B cell (primary cell): Measurements from ENCODE around the gene TCP10L. TPM values are rescaled to one million over a fixed set of nuclear protein-coding genes. Genes with fewer than 3 reads are reported as not detected.

ENCODE experiments used
- ATAC-seq: fragments of 200-7000 bp; cut with Tn5 transposase; one replicate; pipeline ENCODE4 v1.10.0; 2021; ENCODE audit warnings: low read depth, mild to moderate bottlenecking, moderate number of reproducible peaks, moderate library complexity
- CTCF ChIA-PET: fragments of 350-600 bp; sonication (Branson Sonifier 250); formaldehyde crosslinking; loops from one replicate; lab custom pipeline; 2021; ENCODE audit warnings: antibody characterized with exemption, inconsistent platforms; lab: Charles Lee
- POLR2A ChIA-PET: fragments of 350-600 bp; sonication (Branson Sonifier 250); formaldehyde crosslinking; loops from one replicate; lab custom pipeline; 2021; ENCODE audit warnings: antibody characterized with exemption; lab: Charles Lee
- DNase-seq: peaks from one replicate; pipeline ENCODE4 v3.0.0; 2013
- H2AFZ ChIP-seq: 2 replicates; pipeline ENCODE4 v1.6.1; 2012; ENCODE audit warnings: mild to moderate bottlenecking, low read depth, low read length; ENCODE audit not compliant: insufficient read depth, poor library complexity, severe bottlenecking
- H3K27ac ChIP-seq, 2 donors: 1 replicate in 1 of 2; 2 replicates in 1 of 2; pipeline ENCODE4 v1.5.1; 2012 to 2013; ENCODE audit warnings: low read length in 2 of 2, mild to moderate bottlenecking in 2 of 2, moderate library complexity in 1 of 2
- H3K27me3 ChIP-seq, 4 experiments: fragments of 200-600 bp in 1 of 4; sonication (generic) in 1 of 4; replicated peaks in 1 of 4; 1 replicate in 2 of 4; 2 replicates in 2 of 4; pipeline versions ENCODE4 v1.6.1 to v1.7.0; 2013 to 2016; ENCODE audit warnings: low read length in 3 of 4, mild to moderate bottlenecking in 2 of 4, mixed read lengths in 1 of 4, moderate library complexity in 1 of 4; ENCODE audit not compliant: insufficient read depth in 4 of 4, control insufficient read depth in 3 of 4; ENCODE audit errors: control extremely low read depth in 1 of 4
- H3K36me3 ChIP-seq, 2 experiments: replicated peaks in 1 of 2; 1 replicate in 1 of 2; 2 replicates in 1 of 2; pipeline versions ENCODE4 v1.6.1 to v1.7.1; 2013; ENCODE audit warnings: low read length in 1 of 2; ENCODE audit not compliant: insufficient read depth in 2 of 2, control insufficient read depth in 1 of 2; ENCODE audit errors: control extremely low read depth in 1 of 2, extremely low read depth in 1 of 2
- H3K4me1 ChIP-seq, 2 donors: fragments of 200-600 bp in 1 of 2; sonication (generic) in 1 of 2; 1 replicate in 1 of 2; 2 replicates in 1 of 2; pipeline versions ENCODE4 v1.5.1 to v1.6.1; 2013 to 2017; ENCODE audit warnings: low read length in 2 of 2; ENCODE audit not compliant: control insufficient read depth in 2 of 2, insufficient read depth in 2 of 2
- H3K4me2 ChIP-seq: replicated peaks from 2 replicates; pipeline ENCODE3; 2012; ENCODE audit warnings: mild to moderate bottlenecking, low read depth, low read length; ENCODE audit not compliant: poor library complexity, severe bottlenecking
- H3K4me3 ChIP-seq, 5 experiments: fragments of 200-600 bp in 1 of 5; sonication (generic) in 1 of 5; 1 replicate in 3 of 5; 2 replicates in 2 of 5; pipeline versions ENCODE4 v1.5.1 to v1.7.0; 2011 to 2016; ENCODE audit warnings: low read length in 4 of 5, mild to moderate bottlenecking in 4 of 5, low read depth in 2 of 5, control low read depth in 1 of 5, moderate library complexity in 1 of 5; ENCODE audit not compliant: insufficient read depth in 1 of 5; ENCODE audit errors: control extremely low read depth in 1 of 5, extremely low read depth in 1 of 5
- H3K79me2 ChIP-seq: fragments of 200-600 bp; sonication (generic); one replicate; pipeline ENCODE4 v1.6.0; 2016; ENCODE audit warnings: low read length; ENCODE audit not compliant: control insufficient read depth, insufficient read depth
- H3K9ac ChIP-seq: fragments of 200-600 bp; sonication (generic); 2 replicates; pipeline ENCODE4 v1.6.1; 2017; ENCODE audit warnings: mild to moderate bottlenecking, low read length, moderate library complexity
- H3K9me3 ChIP-seq, 3 donors: one replicate each; pipeline versions ENCODE4 v1.6.1 to v1.7.1; 2013; ENCODE audit warnings: low read length in 2 of 3; ENCODE audit not compliant: control insufficient read depth in 2 of 3, insufficient read depth in 1 of 3; ENCODE audit errors: control extremely low read depth in 1 of 3
- H4K20me1 ChIP-seq: 2 replicates; pipeline ENCODE4 v1.6.0; 2012; ENCODE audit warnings: mild to moderate bottlenecking, low read length; ENCODE audit not compliant: insufficient read depth, control insufficient read depth, poor library complexity, severe bottlenecking
- H3K27ac Mint-ChIP-seq: one replicate; pipeline ENCODE4 v1.8.0; 2021; ENCODE audit warnings: mixed read lengths
- H3K27me3 Mint-ChIP-seq: one replicate; pipeline ENCODE4 v1.8.0; 2021; ENCODE audit warnings: mixed read lengths
- H3K4me1 Mint-ChIP-seq: one replicate; pipeline ENCODE4 v1.8.0; 2021; ENCODE audit warnings: mixed read lengths
- H3K4me3 Mint-ChIP-seq: one replicate; pipeline ENCODE4 v1.8.0; 2021; ENCODE audit warnings: mixed read lengths
- H3K9me3 Mint-ChIP-seq: one replicate; pipeline ENCODE4 v1.8.0; 2022; ENCODE audit warnings: mixed read lengths; ENCODE audit not compliant: insufficient read depth
- CTCF ChIP-seq: fragments of 200-600 bp; IDR thresholded peaks from one replicate; pipeline ENCODE4 v1.8.0; 2022; ENCODE audit warnings: antibody characterized with exemption, mild to moderate bottlenecking
- EZH2 ChIP-seq: IDR thresholded peaks from 2 replicates; pipeline ENCODE4 v1.6.1; 2012; ENCODE audit warnings: borderline replicate concordance, low read depth, mild to moderate bottlenecking, moderate library complexity, low read length; ENCODE audit not compliant: insufficient read depth, poor library complexity, severe bottlenecking
- WGBS: methylation state at CpG from one replicate; pipeline ENCODE4 v1.1.5; 2013; ENCODE audit warnings: missing lambda C conversion rate; ENCODE audit not compliant: insufficient coverage; 5-methylcytosine and 5-hydroxymethylcytosine counted together
- intact Hi-C: fragments of 100-400 bp; cut with micrococcal nuclease; formaldehyde crosslinking; loops from one replicate; pipeline ENCODE4 v1.10.0; 2022
- polyA minus RNA-seq: library from RNA; depleted of rRNA, polyadenylated mRNA; stranded (reverse); fragments of >200 nt; gene quantifications from 2 replicates; pipeline ENCODE4 v1.2.3, GENCODE V29; 2012
- polyA plus RNA-seq: library from polyadenylated mRNA; depleted of rRNA; stranded (reverse); fragments of >200 nt; gene quantifications from 2 replicates; pipeline ENCODE4 v1.2.3, GENCODE V29; 2012
- total RNA-seq, 2 donors: library from RNA; stranded (reverse); fragments of 120-200 nt in 1 of 2; gene quantifications; 1 replicate in 1 of 2; 2 replicates in 1 of 2; pipeline versions ENCODE4 v1.2.3 to v1.2.4, GENCODE V29; 2013 to 2022

TCP10L gene, protein sequence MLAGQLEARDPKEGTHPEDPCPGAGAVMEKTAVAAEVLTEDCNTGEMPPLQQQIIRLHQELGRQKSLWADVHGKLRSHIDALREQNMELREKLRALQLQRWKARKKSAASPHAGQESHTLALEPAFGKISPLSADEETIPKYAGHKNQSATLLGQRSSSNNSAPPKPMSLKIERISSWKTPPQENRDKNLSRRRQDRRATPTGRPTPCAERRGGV
- total RNA-seq (0.39 and 0.51 TPM in 2 replicates), polyA plus RNA-seq (0.29 and 0.39 TPM in 2 replicates), polyA minus RNA-seq (0.36 and 0.43 TPM in 2 replicates)
- 0.56 TPM for total RNA-seq (2013)

- Histone ChIP-seq H3K9ac (no peak within 1 kb of the TSS), H3K36me3 (no peaks in the 10 kb centered on the region), H3K4me1 (no peaks in the 10 kb centered on the region), H3K27ac (no peak within 1 kb of the TSS), H3K4me2 (no peak within 1 kb of the TSS), H3K4me3 (no peak within 1 kb of the TSS), H4K20me1 (no peaks in the 10 kb centered on the region), H3K9me3 (peaks cover 0 to 2% (median 0%) of the 10 kb centered on the region in 3 donors), H3K27me3 (no peaks in the 10 kb centered on the region), H3K79me2 (no peaks in the 10 kb centered on the region), H2AFZ (no peak within 1 kb of the TSS)
- no peak within 1 kb of the TSS for H3K4me3 Mint-ChIP-seq
- intact Hi-C loops = no loop called here
- no peaks in the 10 kb centered on the region for H3K27me3 Mint-ChIP-seq
- ATAC-seq (no peak), DNase-seq (no peak)
- 91% methylated on average over 16 of the region's 17 CpGs for WGBS
- no peaks in the 10 kb centered on the region for H3K9me3 Mint-ChIP-seq
- TF ChIP-seq EZH2 (no peak), CTCF (no peak)
- ChIA-PET CTCF (interaction anchor here (0.8 kb wide), 1 partner anchor 16 kb away, joined by 3 read pairs; no protein-coding TSS in a partner anchor), POLR2A (no interaction called here)
- no peaks in the 10 kb centered on the region for H3K4me1 Mint-ChIP-seq
- no peak within 1 kb of the TSS for H3K27ac Mint-ChIP-seq
These were observed at the start of gene TCP10L for GRCh38 chr21:32585042-32585710. Gene TCP10L (minus strand): TSS chr21:32585523. CDS start chr21:32584304, 1,219 bp downstream.
